Duodenal mucosa (tissue), 2 donors: ENCODE data around the gene VAX1.

ENCODE experiments used
- H3K27ac ChIP-seq: one replicate; pipeline ENCODE4 v1.7.0; 2013; ENCODE audit warnings: low read depth, low read length
- H3K27me3 ChIP-seq, 2 donors: one replicate each; pipeline ENCODE4 v1.7.0; 2013; ENCODE audit warnings: low read length in 2 of 2, control low read depth in 1 of 2; ENCODE audit not compliant: insufficient read depth in 2 of 2, control insufficient read depth in 1 of 2
- H3K36me3 ChIP-seq, 2 donors: one replicate each; pipeline ENCODE4 v1.7.0; 2013; ENCODE audit warnings: low read length in 2 of 2, control low read depth in 1 of 2; ENCODE audit not compliant: insufficient read depth in 2 of 2, control insufficient read depth in 1 of 2
- H3K4me1 ChIP-seq, 2 donors: one replicate each; pipeline ENCODE4 v1.7.0; 2013; ENCODE audit warnings: low read length in 2 of 2, control low read depth in 1 of 2; ENCODE audit not compliant: insufficient read depth in 2 of 2, control insufficient read depth in 1 of 2
- H3K4me3 ChIP-seq, 2 donors: one replicate each; pipeline ENCODE4 v1.7.0; 2013; ENCODE audit warnings: low read length in 2 of 2, low read depth in 1 of 2
- H3K9ac ChIP-seq, 2 donors: one replicate each; pipeline ENCODE4 v1.7.0; 2013; ENCODE audit warnings: low read length in 2 of 2, low read depth in 1 of 2
- H3K9me3 ChIP-seq, 2 donors: one replicate each; pipeline ENCODE4 v1.7.0; 2013; ENCODE audit warnings: low read length in 2 of 2, control low read depth in 1 of 2; ENCODE audit not compliant: control insufficient read depth in 1 of 2

VAX1 gene

GRCh38 chr10:117145019-117145418, 6.9 kb upstream of the VAX1 start:
- H3K4me1 ChIP-seq = no peaks in the 10 kb centered on the region
- peaks cover 0 to 9% of the 10 kb centered on the region in 2 donors for H3K9me3 ChIP-seq
- no peak overlapping the region for H3K27ac ChIP-seq
- H3K4me3 ChIP-seq = no peak overlapping the region
- no peaks in the 10 kb centered on the region for H3K36me3 ChIP-seq
- peaks cover 25 to 59% of the 10 kb centered on the region in 2 donors for H3K27me3 ChIP-seq
- H3K9ac ChIP-seq = no peak overlapping the region

- no peak overlapping the region for H3K27ac ChIP-seq
- no peaks in the 10 kb centered on the region for H3K36me3 ChIP-seq
- peaks cover 0 to 9% of the 10 kb centered on the region in 2 donors for H3K9me3 ChIP-seq
- H3K4me1 ChIP-seq = peaks cover 0 to 2% of the 10 kb centered on the region in 2 donors
- no peak overlapping the region for H3K9ac ChIP-seq
- H3K27me3 ChIP-seq = peaks cover 38 to 70% of the 10 kb centered on the region in 2 donors
- H3K4me3 ChIP-seq = no peak overlapping the region
Observed at GRCh38 chr10:117143103-117143823, 5.2 kb upstream of the VAX1 start.

GRCh38 chr10:117140525-117140902, 2.4 kb upstream of the VAX1 start:
- Histone ChIP-seq H3K4me1 (peaks cover 0 to 4% of the 10 kb centered on the region in 2 donors), H3K9me3 (peaks cover 0 to 9% of the 10 kb centered on the region in 2 donors), H3K27me3 (peaks cover 66 to 83% of the 10 kb centered on the region in 2 donors), H3K9ac (no peak overlapping the region), H3K27ac (no peak overlapping the region), H3K36me3 (no peaks in the 10 kb centered on the region), H3K4me3 (no peak overlapping the region)

GRCh38 chr10:117139581-117140524, 1.8 kb upstream of the VAX1 start:
- peaks cover 72 to 85% of the 10 kb centered on the region in 2 donors for H3K27me3 ChIP-seq

GRCh38 chr10:117138838-117139580, 939 bp upstream of the VAX1 start:
- H3K36me3 ChIP-seq = no peaks in the 10 kb centered on the region
- H3K27ac ChIP-seq = no peak overlapping the region
- no peak overlapping the region for H3K9ac ChIP-seq
- H3K4me3 ChIP-seq = no peak overlapping the region
- no peaks in the 10 kb centered on the region for H3K9me3 ChIP-seq
- peaks cover 0 to 4% of the 10 kb centered on the region in 2 donors for H3K4me1 ChIP-seq
- H3K27me3 ChIP-seq = peaks cover 78 to 80% of the 10 kb centered on the region in 2 donors

More at GRCh38 chr10:117139581-117140524, 1.8 kb upstream of the VAX1 start:
- H3K36me3 ChIP-seq = no peaks in the 10 kb centered on the region
- no peak overlapping the region for H3K9ac ChIP-seq
- H3K4me3 ChIP-seq = no peak overlapping the region
- peaks cover 0 to 3% of the 10 kb centered on the region in 2 donors for H3K9me3 ChIP-seq
- peaks cover 0 to 4% of the 10 kb centered on the region in 2 donors for H3K4me1 ChIP-seq
- no peak overlapping the region for H3K27ac ChIP-seq

GRCh38 chr10:117137031-117137910, 799 bp downstream of the VAX1 start:
- H3K9me3 ChIP-seq = no peaks in the 10 kb centered on the region
- H3K9ac ChIP-seq = no peak overlapping the region
- H3K4me1 ChIP-seq = peaks cover 0 to 4% of the 10 kb centered on the region in 2 donors
- peak overlapping the region; percentile 29 to 45 for H3K4me3 ChIP-seq
- no peak overlapping the region for H3K27ac ChIP-seq
- H3K36me3 ChIP-seq = no peaks in the 10 kb centered on the region
- H3K27me3 ChIP-seq = peaks cover 84 to 85% of the 10 kb centered on the region in 2 donors

- no peak overlapping the region for H3K4me3 ChIP-seq
- peaks cover 0 to 5% of the 10 kb centered on the region in 2 donors for H3K4me1 ChIP-seq
- no peak overlapping the region for H3K9ac ChIP-seq
- no peak overlapping the region for H3K27ac ChIP-seq
- no peaks in the 10 kb centered on the region for H3K36me3 ChIP-seq
- no peaks in the 10 kb centered on the region for H3K9me3 ChIP-seq
- H3K27me3 ChIP-seq = peaks cover 84 to 86% of the 10 kb centered on the region in 2 donors
Observed at GRCh38 chr10:117136391-117136975, 1.6 kb downstream of the VAX1 start.

- Histone ChIP-seq H3K27ac (no peak overlapping the region), H3K27me3 (peaks cover 90 to 92% of the 10 kb centered on the region in 2 donors), H3K4me3 (no peak overlapping the region), H3K4me1 (peaks cover 0 to 11% of the 10 kb centered on the region in 2 donors), H3K9ac (no peak overlapping the region), H3K9me3 (no peaks in the 10 kb centered on the region), H3K36me3 (no peaks in the 10 kb centered on the region)
Observed at GRCh38 chr10:117135480-117136140, 2.5 kb downstream of the VAX1 start.
